ENCODE results near the gene CLDN8. TPM values are rescaled to one million over a fixed set of nuclear protein-coding genes. Genes with fewer than 3 reads are reported as not detected.
A peak's percentile ranks its signal among the peaks of the same experiment; 100 is the strongest.

The CLDN8 gene
- total and polyA plus RNA-seq, 9 of the 15 experiments (the other 6 are each of a cell fraction or from before 2014, with no cell fraction given) = not detected

- POLR2A ChIA-PET = interaction anchor here (0.6 kb wide), 1 partner anchor 1659 kb away, joined by 3 read pairs; no protein-coding TSS in a partner anchor
- no peak overlapping the region for H3K9ac ChIP-seq (ENCODE audit: insufficient read depth in 1 of 2, low read depth in 2 of 2, low read length in 2 of 2)
- ATAC-seq (no peak), FAIRE-seq (no peak), DNase-seq (ENCODE audit: extremely low read depth in 1 of 4, low spot score in 3 of 4) (no peak)
- BruUV-seq (replicated peaks) = no TSS peak
- no peaks in the 10 kb centered on the region for H4K20me1 ChIP-seq (replicated peaks; ENCODE audit: control insufficient read depth, insufficient read depth, low read length)
- no peak overlapping the region for H3K4me3 ChIP-seq
- H3K27ac ChIP-seq (ENCODE audit: extremely low read depth, low read depth, low read length) = no peak overlapping the region
- H3K4me2 ChIP-seq (ENCODE audit: insufficient read depth, low read length) = no peak overlapping the region
- H3K9me3 ChIP-seq (replicated peaks; ENCODE audit: control insufficient read depth, insufficient read depth, low read depth, low read length) = no peaks in the 10 kb centered on the region
- intact Hi-C loops (cut with micrococcal nuclease) (no loop called here), in situ Hi-C loops (cut with MboI) (no loop called here)
- H3K27me3 ChIP-seq (ENCODE audit: control insufficient read depth in 2 of 2, insufficient read depth in 2 of 2, low read length in 2 of 2) = no peaks in the 10 kb centered on the region
- no peaks in the 10 kb centered on the region for H3K9me1 ChIP-seq (ENCODE audit: control insufficient read depth, insufficient read depth, low read length)
- 0% methylated on average over 2 of the region's 2 CpGs for WGBS (ENCODE audit: insufficient coverage, low coverage, missing lambda C conversion rate)
- CTCF ChIA-PET (ENCODE audit: low intra/inter-chr PET ratio) = no interaction called here
- H2AFZ ChIP-seq (ENCODE audit: low read depth, low read length) = no peak overlapping the region
- H3K79me2 ChIP-seq (ENCODE audit: control insufficient read depth, insufficient read depth, low read length) = no peaks in the 10 kb centered on the region
- H3K4me1 ChIP-seq (replicated peaks in 1 of 2; ENCODE audit: control insufficient read depth in 2 of 2, insufficient read depth in 2 of 2, low read length in 2 of 2) = no peaks in the 10 kb centered on the region
- no peaks in the 10 kb centered on the region for H3K36me3 ChIP-seq (ENCODE audit: control insufficient read depth, insufficient read depth, low read length)
- TF ChIP-seq CHD4 (IDR thresholded peaks at IDR 0.05; ENCODE audit: insufficient read depth, insufficient replicate concordance, low read depth, low read length, poor library complexity, severe bottlenecking) = no peak
- TF ChIP-seq CHD7 (IDR thresholded peaks at IDR 0.05; ENCODE audit: low read depth, low read length) = no peak
- TF ChIP-seq NCOA1 (IDR thresholded peaks at IDR 0.05; ENCODE audit: low read depth) = no peak
- no peak for TF ChIP-seq CEBPG (CRISPR knock-in tag; IDR thresholded peaks at IDR 0.05)
- peak; percentile 26 to 79; a peak in 3 of 4 replicates for TF ChIP-seq CEBPG (tag; conservative IDR thresholded peaks at IDR 0.05 in 1 of 2, IDR thresholded peaks at IDR 0.05 in 1 of 2)
- no peak for TF ChIP-seq POLR3A (IDR thresholded peaks at IDR 0.05; ENCODE audit: borderline replicate concordance, extremely low read depth, insufficient read depth, insufficient read length)
- no peak for TF ChIP-seq POLR3G (IDR thresholded peaks at IDR 0.05; ENCODE audit: extremely low read depth, insufficient read length, insufficient replicate concordance)
- TF ChIP-seq TFE3 (CRISPR knock-in tag; IDR thresholded peaks at IDR 0.05) = no peak
- TF ChIP-seq KLF10 (CRISPR knock-in tag; IDR thresholded peaks at IDR 0.05) = no peak
Measured at GRCh38 chr21:30234643-30235042, 18.7 kb upstream of the CLDN8 start.
